Superior temporal gyrus (tissue), 1 donor: Measurements from ENCODE around the gene PLEKHG3.

Experiments
- DNase-seq: peaks from one replicate; pipeline ENCODE4 v3.0.0-alpha.2; 2016; ENCODE audit errors: extremely low spot score

The PLEKHG3 gene

DNA sequence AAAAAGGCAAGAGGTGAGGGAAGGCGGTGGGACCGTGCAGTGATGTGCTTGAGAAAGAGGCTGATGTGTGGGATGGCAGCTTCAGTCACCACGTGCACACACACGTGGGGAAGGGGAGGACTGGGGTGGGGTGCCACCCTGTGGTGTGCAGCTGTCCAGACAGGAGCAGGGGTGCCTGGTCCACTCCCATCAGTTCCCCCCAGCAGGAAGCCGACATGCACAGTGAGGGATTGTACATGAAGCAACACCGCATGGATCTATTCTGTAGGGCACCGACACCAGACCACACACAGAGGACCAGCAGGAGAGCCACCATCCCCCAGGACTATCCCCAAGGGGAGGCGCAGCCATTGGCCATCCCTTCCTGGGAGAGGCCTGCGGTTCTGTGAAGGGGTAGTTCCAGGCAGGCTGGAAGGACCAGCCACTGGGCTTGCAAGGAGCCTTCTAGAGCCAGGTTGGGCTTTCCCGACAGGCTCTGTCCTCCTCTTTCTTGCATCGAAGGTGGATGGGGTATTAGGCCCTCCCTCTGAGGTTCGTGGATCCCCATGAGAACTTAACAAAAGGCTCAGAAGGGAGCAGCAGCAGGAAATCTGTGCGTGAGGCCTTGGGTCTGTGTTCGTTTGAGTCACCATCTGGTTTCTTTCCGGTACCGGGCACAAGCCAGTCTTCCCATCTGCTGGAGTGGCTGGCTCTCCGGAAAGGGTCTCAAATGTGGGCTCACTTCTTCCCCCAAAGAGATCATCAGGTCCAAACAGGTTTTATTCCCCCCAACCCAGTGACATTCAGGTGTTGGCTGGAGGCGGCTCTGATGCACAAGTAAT lies 59.8 kb downstream of the PLEKHG3 start:
- peak; percentile 45 for DNase-seq

DNA sequence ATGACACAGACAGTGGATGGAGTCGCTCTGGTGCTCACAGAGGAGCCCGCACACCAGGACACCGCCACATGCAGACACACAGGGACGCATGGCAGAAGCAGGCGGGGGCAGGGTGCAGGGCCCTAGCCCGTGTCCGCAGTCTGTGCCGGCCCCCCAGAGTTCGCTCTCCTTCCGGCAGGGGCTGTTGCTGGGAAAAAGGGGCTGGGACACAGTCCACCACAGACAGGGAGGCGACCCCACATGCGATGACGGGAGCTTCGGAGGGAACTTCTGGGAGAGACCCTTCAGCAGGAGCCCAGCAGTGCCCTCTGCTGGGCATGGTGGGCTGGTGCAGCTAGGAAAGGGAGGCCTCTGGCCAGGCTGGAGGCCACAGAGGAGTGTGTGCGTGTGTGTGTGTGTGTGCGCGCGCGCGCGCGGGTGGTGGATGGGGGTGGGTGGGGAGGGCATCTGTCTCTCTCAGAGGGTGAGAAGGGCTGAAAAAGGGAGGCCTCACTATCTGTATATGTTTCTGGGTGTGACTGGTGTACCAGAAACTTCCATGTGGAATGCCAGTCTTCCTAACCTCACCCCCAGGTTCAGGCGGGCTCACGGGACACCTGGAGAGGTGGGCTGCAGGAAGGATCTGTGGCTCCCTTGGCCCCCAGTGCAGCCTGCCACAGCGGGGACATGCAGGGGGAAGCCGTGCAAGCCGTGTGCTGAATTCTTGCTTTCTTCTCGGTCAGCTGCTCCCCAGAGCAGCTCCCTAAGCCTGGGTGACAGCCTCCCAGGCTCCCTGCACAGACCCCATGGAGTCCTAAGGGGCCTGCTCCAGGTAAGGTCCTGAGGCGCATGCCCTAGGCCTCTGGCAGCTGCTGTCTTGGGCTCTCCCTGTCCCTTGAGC lies 60.7 kb downstream of the PLEKHG3 start:
- peak; percentile 92 for DNase-seq

DNA sequence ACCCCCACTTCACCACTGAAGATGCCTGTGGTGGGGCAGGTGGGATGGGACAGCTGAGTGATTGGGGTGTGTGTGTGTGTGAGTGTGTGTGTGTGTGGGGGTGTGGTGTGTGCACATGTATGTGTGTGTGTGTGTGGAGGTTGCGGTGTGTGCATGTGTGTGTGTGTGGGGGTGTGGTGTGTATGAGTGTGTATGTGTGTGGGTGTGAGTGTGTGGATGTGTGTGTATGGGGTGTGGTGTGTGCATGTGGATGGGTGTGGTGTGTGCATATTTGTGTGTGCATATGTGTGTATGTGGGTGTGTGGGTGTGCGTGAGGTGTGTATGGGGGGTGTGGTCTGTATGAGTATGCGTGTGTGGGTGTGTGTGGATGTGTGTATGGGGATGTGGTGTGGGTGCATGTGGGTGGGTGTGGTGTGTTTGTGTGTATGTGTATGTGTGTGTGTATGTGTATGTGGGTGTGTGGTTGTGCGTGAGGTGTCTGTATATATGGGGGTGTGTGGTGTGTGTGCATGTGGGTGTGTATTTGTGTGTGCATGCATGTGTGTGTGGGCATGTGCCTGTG lies 61.6 kb downstream of the PLEKHG3 start:
- DNase-seq: no peak

DNA sequence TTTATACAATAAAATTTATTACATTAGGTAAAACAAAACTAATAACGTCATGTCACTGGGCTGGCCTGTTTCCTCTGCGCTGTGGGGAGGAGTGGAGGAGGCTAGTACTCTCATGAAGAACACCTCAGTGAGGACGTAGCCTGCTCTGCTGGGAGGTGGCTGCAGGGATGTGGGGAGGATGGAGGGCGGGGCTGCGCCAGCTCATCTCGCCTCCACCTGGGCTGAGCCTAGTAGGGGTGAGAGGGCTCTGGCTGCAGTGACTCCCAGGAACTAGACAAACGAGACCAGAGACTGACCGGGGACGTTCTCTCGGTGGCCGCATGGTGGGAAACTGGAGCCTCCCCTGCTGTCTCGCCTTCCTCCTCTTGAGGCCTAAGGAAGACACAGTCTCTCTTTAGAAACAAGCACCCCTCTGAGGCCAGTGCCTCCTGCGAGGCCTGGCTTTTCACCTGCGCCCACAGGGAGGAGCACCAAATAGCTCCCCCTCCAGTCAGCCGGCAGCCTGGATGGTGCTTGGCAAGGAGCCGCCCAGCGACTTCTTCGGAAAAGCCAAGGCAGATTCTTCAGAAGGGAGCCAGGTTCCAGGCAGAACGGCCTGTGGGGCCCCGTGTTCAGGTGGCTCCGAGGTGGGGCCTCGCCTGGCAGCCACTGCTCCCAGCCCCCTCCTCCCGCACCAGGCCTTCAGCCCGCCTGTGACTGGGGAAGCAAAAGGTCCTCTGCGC lies 62.4 kb downstream of the PLEKHG3 start:
- no peak for DNase-seq

DNA sequence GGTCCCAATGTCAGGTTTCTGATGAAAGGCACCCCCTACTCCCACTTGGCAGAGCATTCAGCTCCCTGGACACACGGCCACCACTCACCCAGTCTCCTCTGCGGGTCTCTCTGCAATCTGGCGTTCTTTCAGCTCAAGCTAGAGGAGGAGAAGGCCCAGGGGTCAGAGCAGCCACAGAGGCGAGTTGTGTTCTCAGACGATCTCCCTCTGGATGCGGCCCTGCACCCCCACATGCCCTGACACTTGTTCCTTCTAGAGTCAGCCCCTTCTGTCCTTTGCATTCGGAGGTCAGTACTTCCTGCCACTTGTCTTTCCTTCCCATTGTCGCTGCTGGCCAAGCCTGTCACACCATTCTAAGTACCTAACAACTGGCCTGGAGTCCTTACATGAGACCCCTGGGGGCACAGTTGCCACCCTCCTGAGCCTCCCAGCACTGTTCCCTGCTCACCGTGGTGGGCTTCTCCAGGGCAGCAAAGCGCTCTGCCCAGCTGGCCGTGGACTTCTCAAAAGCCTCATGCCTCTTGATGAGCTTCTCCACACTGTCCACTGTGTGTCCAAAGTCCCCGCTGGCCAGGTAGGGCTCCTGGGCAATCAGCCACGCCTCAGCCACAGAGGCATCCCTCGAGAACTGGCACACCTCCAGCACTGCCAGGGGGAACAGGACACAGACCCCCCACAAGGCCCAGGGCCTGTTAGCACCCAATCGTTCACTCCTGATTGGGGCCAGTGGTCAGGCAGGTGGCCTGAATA lies 63.2 kb downstream of the PLEKHG3 start:
- DNase-seq: no peak

DNA sequence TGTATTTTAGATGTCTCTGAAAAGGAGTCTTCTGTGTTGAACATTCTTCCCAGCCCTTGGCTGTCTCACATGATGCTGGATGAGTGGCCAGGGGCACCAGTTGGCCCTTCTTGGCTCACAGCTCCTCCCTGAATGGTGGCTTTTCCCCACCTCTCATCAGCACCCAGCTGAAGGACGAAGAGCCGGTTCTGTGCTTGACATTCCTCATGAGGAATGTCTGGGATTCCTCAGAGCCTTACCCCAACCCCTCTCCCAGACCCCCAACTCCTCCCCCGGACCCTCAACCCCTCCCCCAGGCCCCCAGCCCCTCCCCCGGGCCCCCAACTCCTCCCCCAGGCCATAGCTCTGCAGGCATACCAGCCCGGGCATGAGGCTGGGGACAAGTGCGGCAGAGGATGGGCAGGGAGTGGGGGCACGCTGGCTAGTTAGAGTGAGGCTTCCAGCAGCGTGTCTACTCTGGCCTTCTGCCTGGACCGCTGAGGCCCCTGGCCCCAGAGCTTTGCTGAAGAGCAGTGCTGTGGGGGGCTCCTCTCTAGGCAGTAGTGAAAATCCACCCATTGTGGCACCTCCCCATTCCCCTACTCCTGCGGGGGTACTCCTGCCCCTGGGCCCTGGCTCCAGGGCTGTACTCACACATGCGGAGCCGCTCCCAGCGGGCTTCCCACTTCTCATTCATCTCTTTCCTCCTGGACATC lies 64.3 kb downstream of the PLEKHG3 start:
- DNase-seq: no peak

DNA sequence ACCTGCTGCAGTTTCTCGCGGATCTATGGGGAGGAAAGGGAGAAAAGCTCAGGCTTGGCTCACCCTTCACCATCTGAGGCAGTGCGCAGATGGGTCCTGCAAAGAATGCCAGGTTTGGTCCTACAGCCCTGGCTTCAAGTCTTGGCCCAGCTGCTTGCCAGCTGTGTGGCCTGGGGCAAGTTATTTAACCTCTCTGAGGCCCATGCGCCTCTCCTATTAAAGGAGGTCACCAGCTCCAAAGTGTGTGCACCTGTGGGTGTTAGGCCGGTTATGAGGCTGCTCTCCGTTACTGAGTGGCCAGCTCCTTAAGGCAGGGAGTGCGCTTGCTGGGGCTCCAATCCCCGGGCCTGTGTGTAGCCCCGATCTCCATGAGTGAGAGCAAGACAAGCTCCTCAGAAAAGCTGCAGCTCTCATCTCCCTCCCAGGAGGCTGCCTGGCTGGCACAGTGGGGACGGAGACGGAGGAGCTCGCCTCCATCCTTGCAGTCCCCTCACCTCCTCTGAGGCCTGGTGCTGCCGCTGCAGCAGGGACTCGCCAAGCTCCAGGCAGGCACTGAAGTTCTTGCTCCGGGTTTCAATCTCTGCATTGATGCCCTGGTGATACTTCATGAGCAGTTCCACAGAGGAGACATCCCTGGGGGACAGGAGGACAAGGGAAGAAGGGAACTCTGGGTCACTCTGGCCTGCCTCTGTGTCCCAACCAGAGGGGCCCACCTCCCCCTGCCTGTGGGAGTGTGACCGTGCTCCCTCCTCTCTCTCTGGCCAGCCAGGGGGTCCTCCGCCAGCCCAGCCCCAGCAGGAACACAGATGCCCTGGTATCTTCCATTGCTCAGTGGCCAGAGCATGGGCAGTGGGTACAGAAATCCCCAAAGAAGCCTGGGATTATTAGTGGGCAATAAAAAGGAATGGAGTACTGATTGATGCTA lies 65.1 kb downstream of the PLEKHG3 start:
- DNase-seq: no peak

DNA sequence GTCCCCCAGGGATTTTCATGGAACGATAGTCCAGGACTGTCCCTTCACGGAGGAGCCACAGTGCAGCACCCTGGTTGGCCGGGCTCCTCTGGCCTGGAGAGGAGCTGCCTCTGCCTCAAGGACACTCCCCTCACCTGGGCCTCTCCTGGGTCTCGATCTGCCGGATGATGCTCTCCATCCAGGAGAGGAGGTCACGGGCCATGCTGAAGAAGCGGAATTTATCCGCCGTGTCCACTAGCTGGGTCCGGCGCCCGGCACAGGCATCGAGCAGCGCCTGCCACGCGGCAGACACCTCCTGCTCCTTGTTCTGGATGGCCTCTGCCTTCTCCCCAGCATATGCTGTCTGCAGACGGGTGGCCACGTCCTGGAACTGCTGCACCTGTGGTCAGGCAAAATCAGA lies 66.5 kb downstream of the PLEKHG3 start:
- DNase-seq: no peak

DNA sequence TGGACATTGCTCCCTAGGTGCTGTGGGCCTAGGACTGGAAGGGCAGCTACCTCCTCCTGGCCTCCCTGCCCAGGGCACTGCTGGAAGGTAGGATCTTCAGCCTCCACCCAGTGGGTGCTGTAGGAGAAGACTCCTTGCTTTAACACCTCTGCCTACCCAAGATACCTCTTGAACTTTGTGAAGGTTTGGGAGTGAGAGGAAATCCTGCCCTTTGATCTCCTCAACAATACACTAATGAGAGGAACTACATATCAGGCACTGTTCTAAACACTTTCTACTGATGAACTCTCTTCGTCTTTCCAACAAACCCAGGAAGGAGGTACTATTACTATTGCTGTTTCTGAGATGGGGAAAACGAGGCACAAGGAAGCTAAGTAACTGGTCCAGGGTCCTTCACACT lies 66.9 kb downstream of the PLEKHG3 start:
- DNase-seq: no peak

DNA sequence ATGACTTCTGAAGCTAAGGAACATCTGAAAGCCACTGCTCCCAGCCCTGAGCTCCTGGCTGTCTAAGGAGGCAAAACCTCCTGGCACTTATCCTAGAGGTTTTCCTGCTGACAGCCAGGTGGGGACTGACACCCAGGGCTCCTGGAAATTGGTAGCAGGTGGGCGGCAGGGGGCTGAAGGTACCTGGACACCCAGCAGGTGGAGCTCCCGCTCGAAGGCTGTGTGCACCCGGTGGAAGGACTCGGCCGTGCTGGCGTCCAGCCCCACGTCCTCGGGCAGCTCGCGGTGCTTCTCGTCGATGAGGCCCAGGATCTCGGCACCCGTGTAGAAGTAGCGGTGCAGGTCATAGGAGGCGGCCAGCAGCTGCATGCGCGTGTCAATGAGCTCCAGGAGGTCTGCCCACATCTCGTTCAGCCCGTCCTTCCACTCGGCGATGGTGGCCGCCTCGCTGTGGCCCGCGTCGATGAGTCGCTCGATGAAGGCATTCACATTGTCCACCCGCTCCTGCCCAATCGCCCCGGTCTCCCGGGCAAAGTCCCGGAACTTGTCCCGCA lies 68.2 kb downstream of the PLEKHG3 start:
- no peak for DNase-seq

DNA sequence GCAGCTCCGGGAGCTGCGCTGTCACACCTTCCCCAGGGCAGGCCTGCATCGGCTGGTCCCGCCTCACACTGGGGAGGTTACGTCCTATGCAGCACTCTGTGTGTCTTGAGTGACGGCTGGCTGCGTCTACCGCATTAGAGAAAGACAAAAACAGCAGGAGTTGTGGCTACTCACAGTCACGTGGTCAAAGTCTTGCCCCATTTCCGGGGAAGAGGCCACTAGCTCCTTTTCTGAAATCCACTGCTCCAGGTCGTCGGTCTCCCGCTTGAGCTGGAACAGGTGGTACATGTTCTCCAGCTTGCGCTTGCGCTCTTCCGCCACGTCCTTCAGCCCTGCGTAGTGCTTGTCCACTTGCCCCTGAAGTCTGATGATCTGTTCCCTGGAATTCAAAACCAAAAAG lies 68.8 kb downstream of the PLEKHG3 start:
- no peak for DNase-seq

DNA sequence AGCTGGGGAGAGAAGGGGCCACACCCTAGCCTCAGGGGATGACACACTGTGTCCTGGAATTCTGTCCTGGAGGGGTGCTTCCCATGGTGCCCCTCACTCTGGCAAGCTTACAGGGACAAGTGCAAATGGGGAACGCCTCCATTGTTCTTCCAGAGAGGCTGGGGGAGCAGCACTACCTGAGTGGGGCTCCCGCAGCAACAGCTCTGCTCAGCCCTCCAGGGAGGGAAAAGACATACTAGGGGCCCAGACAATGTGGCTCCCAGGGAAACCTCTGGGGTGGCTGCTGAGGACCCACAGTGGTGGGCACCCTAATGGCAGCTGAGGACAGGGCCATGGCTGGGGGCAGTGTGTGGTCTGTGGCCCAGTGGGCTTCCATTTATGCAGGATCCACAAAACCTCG lies 69.4 kb downstream of the PLEKHG3 start:
- no peak for DNase-seq

DNA sequence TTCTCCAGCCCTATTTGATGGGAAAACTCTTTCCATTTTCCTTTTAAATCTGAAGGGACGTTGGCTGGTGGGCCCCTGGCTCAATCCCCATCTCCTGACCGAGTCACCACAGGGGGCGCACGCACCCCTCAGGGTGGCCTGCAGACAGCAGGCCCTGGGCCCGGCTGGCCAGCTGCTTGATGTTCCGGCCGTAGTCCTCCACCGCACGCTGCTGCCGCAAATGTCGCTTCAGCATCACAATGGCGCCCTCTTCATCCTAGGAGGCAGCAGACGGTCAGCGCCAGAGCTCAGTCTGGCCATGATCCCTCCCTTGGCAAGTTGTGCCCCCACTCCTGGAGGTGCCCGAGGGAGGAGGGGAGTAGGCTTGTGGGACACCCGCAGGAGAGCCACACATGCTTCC lies 70.0 kb downstream of the PLEKHG3 start:
- no peak for DNase-seq

DNA sequence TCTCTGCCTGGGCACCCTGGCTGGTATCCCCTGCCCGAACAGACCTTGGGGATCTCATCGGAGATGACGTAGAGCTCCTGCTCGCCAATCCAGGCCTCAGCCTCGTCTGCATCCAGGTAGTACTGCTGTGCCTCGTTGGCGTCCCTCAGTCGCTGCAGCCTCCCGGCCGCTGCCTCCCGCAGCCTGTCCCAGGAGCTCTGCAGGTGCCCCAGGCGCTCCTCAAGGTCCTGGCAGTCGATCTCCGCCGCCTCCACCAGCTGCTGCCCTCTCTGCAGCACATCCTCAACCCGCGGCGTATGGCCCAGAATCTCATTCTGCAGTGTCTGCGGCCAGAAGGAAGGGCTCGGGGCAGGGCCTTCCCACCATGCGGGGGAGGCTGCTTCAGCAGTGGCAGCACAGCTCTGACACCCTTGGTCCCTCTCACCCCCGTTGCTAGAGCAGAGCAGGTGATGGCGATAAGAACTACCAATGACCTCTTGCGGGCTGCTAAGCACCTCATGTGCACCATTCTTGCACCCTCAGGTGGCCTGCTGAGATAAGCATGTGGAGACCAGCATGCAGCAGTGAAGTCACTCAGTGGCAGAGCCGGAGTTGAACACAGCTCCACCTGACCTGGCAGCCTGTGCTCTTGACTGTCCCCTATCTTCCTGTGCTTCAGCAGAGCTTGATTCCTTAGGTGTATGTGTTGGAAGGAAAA lies 71.0 kb downstream of the PLEKHG3 start:
- no peak for DNase-seq

DNA sequence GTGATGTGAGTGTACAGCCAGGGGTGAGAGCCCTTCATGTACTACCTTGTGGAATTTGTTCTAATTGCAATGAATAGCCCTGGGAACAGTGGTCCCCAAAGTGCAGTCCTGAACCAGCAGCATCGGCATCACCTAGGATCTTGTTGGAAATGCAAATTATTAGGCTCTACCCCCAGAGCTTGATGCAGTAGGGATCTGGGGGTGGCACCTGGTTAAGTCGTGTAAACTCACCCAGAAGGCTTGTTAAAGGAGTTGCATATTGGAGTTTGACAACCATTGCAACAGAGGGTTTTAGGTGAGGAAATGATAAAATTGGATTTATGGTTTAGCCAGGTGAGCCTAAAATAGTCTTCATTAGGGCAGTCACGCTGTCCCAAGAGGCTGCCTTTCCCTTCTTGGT lies 73.2 kb downstream of the PLEKHG3 start:
- no peak for DNase-seq

DNA sequence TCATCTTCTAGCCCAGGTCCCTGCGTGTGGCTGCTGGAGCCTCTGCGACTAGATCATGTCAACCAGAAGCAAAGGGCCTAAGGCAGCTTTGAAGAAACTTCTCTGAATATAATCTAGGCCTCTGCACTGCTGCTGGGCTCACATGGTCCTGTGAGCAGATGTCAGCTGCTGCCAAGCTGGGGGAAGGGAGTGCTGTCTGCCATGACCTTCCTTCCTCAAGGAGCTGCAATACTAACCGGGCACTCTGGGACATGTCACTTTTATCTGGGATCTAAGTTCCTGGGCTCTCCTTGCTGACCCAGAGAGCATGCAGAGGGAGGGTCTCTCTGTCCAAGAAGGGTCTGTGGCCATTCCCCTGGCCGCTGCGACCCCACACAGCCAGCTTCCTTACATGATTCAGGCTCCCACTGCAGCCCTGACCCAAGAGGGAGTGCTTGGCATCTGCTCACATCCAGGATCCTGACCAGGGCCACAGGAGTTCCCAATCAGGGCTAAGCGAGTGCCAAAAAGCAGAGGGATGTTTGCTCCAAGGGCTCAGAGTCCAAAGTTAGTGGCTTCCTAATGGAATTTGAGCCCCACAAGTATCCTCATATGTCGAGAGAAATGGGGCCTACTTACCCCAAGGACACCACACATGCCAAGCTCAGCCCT lies 74.0 kb downstream of the PLEKHG3 start:
- no peak for DNase-seq

DNA sequence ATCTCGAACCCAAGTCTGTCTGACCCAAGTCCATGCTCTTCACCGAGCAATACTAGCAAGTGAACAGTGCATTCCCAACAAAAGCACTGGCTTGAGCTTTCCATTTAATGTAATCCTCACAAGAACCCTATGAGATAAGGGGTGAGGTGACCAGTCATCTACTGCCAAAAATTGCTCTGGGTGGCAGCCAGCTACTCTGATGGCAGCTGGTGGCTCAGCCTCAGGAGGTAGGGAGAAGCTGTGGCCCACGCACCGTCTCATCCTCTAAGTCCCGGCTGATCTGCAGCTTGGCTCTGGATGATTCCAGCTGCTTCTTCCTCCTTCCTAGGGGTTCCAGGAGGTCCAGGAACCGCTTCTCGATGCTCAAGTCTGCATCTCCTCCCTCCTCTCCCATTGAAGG lies 75.2 kb downstream of the PLEKHG3 start:
- DNase-seq: no peak

DNA sequence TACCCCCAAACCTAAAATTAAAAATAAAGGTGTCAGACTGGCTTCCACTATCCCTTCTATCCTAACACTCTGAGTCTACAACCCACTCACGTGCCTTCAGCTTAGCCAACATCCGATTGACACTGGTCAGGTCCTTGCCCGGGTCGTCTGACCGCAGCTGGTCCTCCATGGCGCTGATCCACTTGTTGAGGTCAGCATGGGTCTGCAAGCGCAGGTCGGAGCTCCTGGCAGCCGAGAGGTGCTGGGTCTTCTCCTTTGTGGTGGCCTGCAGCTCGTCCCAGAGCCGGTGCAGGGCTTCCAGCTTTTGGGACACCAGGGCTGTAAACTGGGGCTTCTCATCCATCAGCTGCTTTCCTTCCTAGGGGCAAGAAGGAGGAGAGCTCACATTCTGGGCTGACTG lies 78.0 kb downstream of the PLEKHG3 start:
- DNase-seq: no peak
